HG02763 (cell line): ENCODE results near the gene ZMYND15.

Experiments used
- ATAC-seq: cut with Tn5 transposase; IDR thresholded peaks from one replicate; pipeline ENCODE4 v1.9.1; 2021; ENCODE audit warnings: mild to moderate bottlenecking, moderate library complexity; ENCODE audit not compliant: unreplicated experiment

Gene ZMYND15

DNA sequence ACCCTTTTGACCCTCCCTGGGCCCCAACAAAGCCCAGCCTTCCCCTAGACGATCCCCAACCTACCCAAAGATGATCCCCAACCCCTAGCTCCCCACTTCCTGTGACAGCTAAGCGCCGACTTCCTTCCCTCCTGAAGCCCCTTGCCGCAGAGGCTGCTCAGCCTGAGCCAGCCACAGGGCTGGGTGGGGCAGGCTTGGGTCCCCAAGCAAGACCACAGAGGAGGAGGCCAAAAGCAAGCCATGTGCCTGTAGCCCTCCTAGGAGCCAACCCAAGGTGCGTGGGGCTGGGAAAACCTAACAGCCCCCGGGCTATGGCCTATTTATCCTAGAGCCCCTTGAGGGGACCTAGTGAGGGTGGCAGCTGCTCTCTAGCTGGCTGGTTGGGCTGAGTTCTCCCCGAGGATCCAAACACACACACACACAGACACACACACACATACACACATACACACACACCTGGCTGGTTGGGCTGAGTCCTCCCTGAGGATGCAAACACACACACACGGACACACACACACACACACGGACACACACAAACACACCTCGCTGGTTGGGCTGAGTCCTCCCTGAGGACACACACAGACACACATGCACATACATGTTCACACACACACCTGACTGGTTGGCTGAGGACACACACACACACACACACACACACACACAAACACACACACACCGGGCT, 24.4 kb upstream of the ZMYND15 start:
- no peak for ATAC-seq

GRCh38 chr17:4716081-4716480, 23.6 kb upstream of the ZMYND15 start:
- no peak for ATAC-seq

DNA sequence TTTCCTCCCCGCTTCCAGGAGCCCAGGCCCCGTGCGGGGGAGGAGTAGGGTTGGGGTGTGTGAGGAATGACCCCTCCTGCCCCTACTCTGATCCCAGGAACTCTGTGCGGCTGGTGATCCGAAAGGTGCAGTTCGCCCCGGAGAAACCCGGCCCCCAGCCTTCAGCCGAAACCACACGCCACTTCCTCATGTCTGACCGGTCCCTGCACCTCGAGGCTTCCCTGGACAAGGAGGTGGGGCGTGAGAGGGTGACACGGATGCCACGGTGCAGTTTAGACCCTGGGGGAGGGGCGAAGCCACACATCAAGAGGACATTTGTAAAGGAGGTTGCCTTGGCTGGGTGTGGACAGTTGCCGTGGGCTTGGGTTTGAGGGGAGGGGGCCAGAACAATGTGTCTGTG, 21.8 kb upstream of the ZMYND15 start:
- ATAC-seq: no peak

DNA sequence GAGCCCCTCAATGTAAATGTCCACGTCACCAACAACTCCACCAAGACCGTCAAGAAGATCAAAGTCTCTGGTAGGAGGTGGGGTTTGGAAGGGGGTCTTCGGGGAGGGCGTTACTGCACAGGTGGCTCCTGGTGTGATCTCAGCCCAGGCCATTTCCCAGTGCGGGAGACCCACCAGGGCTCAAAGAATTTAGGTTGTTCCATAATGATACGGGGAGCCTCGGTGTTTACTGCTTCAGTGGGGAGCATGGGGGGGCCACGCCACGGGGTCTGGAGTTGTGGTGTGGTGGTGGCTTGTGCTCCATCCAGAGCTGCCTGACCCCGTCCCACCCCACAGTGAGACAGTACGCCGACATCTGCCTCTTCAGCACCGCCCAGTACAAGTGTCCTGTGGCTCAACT, 21.4 kb upstream of the ZMYND15 start:
- ATAC-seq: no peak

- no peak for ATAC-seq
Observed at GRCh38 chr17:4719146-4719545, 20.5 kb upstream of the ZMYND15 start.

GRCh38 chr17:4719684-4720221, 19.9 kb upstream of the ZMYND15 start:
- ATAC-seq: no peak

DNA sequence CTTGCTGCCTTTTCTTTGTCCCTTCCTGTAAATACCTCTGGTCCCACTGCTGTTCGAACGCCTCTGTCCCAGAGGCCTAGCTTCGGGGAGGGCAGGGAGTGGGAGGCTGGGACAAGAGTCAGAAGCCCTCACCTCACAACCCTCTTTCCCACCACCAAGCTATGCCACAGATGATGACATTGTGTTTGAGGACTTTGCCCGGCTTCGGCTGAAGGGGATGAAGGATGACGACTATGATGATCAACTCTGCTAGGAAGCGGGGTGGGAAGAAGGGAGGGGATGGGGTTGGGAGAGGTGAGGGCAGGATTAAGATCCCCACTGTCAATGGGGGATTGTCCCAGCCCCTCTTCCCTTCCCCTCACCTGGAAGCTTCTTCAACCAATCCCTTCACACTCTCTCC, 18.8 kb upstream of the ZMYND15 start:
- ATAC-seq: no peak

DNA sequence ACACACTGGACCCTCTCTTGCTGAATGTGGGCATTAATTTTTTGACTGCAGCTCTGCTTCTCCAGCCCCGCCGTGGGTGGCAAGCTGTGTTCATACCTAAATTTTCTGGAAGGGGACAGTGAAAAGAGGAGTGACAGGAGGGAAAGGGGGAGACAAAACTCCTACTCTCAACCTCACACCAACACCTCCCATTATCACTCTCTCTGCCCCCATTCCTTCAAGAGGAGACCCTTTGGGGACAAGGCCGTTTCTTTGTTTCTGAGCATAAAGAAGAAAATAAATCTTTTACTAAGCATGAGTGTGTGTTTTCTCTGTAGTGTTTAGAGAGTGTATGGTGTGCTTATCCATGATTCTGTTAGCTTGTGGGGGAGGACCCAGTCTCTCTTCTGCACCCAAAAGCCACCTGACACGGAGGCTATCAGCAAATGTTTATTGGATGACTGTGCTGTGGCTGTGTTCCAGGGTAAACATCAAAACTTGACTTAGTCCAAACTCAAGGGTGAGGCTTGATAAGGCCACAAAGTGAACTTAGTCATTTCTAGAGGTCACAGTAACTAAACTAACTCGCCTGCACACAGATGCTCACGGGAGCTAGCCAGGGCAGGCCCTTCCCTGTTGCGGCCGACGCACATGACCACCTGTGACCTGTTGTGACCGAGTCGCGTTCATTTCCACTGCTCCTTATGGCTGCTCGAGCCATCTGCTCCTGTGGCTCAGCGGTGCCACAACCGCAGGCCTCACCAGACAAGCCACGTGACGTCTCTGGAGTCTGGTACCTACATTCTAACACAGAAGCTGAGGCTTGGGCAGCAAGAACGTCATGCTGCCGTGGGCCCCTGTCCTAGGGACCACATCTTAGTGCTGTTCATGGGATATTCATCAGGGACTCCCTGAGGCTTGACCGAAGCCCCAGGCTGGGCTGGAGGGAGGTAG, 18.2 kb upstream of the ZMYND15 start:
- ATAC-seq: no peak

GRCh38 chr17:4722678-4723240, 16.9 kb upstream of the ZMYND15 start:
- ATAC-seq: no peak

- ATAC-seq: no peak
Observed at GRCh38 chr17:4724650-4725049, 15.0 kb upstream of the ZMYND15 start.

DNA sequence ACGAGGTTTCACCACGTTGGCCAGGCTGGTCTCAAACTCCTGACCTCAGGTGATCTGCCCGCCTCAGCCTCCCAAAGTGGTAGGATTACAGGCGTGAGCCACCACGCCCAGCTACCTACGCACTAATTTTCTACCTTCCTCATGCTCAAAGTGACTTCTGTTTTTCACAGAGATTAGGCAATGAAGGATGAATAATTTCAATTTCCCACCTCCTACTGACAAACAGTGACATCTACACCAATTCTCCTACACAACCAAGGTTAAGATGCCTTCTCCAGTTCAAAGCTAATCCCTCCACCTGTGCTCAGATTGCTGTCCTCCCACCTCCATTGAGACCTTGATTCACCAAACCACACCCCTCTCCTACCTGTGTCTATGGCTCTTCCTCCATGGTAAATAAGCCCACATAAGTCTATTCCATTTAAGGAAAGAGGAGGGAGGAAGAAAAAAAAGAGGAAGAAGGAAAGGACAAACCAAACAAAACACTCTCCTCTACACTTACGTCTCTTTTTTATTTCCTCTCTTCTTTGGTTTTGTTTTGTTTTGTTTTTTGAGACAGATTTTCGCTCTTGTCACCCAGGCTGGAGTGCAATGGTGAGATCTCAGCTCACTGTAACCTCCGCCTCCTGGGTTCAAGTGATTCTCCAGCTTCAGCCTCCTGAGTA, 13.9 kb upstream of the ZMYND15 start:
- no peak for ATAC-seq

DNA sequence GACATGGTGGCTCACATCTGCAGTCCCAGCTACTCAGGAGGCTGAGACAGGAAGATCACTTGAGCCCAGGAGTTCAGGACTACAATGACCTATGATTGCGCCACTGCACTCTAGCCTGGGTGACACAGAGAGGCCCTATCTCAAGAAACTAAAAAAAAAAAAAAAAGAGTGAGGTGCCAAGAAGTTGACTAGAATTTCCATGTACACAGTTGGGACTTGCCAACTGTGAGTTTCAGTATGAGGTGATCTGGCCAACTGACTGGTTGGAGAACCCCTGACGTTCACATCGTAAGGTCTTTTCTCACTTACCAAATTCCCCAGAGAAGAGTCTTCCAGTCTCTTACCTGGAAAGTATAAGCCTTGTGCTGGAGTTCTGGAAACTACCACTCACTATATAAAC, 11.5 kb upstream of the ZMYND15 start:
- ATAC-seq: no peak

- ATAC-seq: no peak
Observed at GRCh38 chr17:4733073-4733531, 6.5 kb upstream of the ZMYND15 start.

DNA sequence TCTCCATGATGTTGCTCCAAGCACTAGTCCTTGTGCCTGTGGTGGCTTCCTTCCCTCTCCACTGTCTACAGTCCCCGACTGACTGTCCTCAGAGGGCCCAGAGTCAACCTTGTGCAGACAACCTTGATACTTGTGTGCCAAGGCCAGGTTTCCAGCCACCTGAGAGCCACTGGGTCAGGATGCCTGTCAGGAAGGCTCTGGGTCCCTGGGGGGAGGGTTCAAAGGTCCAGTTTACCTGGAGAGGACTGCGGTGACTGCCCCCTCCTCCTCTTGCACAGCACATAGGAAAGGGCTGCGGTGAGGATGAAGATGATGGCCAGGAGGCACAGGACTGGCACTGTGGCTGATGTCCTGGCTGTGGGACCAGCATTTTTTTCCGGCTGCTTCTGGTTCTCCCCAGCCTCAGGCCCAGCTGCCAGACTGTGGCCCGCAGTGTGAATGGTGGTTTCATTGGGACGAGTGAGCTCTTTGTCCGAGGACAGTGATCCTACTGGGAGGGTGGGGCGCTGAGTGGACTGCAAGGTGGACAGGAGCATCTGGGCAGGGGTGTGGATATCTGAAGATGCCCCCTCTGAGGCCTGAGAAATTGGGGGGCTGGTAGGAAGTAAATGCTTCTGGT, 4.7 kb upstream of the ZMYND15 start:
- ATAC-seq: no peak

DNA sequence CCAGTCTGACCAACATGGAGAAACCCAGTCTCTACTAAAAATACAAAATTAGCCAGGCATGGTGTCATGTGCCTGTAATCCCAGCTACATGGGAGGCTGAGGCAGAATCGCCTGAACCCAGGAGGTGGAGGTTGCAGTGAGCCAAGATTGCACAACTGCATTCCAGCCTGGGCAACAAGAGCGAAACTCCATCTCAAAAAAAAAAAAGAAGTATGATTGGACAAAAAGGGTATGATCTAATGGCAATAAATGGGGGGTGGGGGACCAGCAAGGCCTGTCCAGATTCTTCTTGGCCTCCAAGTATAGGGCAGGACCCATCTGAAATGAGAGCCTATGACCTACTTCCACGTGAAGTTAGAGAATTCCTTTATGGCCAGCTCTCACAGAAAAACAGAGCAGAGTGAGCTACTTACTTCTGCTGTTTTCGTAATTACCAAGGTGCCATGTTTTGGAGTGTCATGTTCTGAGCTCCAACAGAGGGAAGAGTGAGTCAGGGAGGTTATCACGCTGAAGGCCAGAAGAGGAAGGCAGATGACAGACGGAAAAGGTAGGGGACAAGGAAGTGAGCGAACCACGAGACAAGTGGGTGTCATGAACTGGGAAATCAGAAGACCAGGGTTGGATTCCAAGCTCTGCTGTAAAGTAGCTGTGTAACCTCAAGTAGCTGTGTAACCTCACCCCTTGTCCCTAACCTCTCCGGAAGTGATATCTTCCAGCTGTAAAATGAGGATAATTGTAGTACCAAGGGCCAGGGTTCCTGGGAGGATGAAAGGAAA, 3.6 kb upstream of the ZMYND15 start:
- ATAC-seq: no peak

- ATAC-seq: no peak
Observed at GRCh38 chr17:4738136-4739121, 1.2 kb upstream of the ZMYND15 start.

DNA sequence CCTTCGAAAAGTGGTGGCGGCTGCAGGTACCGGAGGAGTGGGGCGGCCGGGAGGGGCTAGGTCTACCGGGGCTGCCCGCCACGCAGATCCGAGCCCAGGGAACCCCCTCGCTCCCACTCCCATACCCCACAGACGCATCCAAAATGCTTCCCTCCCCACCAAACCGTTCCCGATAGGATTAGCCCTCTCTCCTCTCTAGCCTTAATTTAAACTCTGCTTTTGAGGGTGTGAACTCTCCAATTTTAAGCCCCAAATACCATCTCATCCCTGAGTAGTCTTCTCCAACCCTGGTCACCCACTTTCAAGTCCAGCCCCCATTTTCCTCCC, 355 bp downstream of the ZMYND15 start:
- no peak for ATAC-seq

- no peak for ATAC-seq
Observed at GRCh38 chr17:4740584-4740983, 951 bp downstream of the ZMYND15 start.

DNA sequence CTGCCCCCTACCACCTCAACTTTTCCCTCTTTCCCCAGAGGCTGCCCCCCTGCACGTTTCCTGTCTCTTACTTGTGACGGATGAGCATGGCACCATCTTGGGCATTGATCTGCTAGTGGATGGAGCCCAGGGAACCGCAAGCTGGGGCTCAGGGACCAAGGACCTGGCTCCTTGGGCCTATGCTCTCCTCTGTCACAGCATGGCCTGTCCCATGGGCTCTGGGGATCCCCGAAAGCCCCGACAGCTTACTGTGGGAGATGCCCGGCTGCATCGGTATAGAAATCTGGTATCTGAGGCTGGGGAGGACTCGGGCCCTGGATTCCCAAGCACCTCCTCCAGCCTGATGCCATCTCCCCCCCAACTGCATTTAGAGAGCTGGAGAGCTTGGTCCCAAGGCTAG, 1.9 kb downstream of the ZMYND15 start:
- ATAC-seq: no peak
